PFSK-1 (cell line): ENCODE measurements around the gene GPC3.

Experiments
- FOXP2 ChIP-seq: optimal IDR thresholded peaks from 2 replicates; pipeline ENCODE3; 2011; ENCODE audit warnings: borderline replicate concordance, control low read depth, inconsistent platforms; ENCODE audit not compliant: insufficient read depth; ENCODE audit errors: extremely low read length, extremely low read depth
- POLR2AphosphoS5 ChIP-seq: IDR thresholded peaks from 2 replicates; pipeline ENCODE4 v1.6.1; 2012; ENCODE audit warnings: low read depth, mild to moderate bottlenecking, control low read depth, low read length, moderate library complexity
- REST ChIP-seq, 2 experiments: IDR thresholded peaks; 2 replicates each; pipeline versions ENCODE4 v1.6.1 to v1.8.0; 2011 to 2012; ENCODE audit warnings: low read depth in 2 of 2, low read length in 2 of 2, control low read depth in 1 of 2, inconsistent platforms in 1 of 2, mild to moderate bottlenecking in 1 of 2, moderate library complexity in 1 of 2; ENCODE audit not compliant: insufficient read depth in 1 of 2
- SIN3A ChIP-seq: IDR thresholded peaks from 2 replicates; pipeline ENCODE4 v1.6.1; 2012; ENCODE audit warnings: mild to moderate bottlenecking, low read length, moderate library complexity, borderline replicate concordance; ENCODE audit not compliant: insufficient read depth
- TAF1 ChIP-seq: IDR thresholded peaks from 2 replicates; pipeline ENCODE4 v1.6.1; 2012; ENCODE audit warnings: low read length, control low read depth, borderline replicate concordance; ENCODE audit not compliant: insufficient read depth

GPC3 gene

GRCh38 chrX:133959972-133960371 is 25.4 kb downstream of the GPC3 start:
- TF ChIP-seq TAF1 (no peak), POLR2AphosphoS5 (no peak), FOXP2 (no peak), SIN3A (no peak)

- TF ChIP-seq TAF1 (no peak), REST (IDR thresholded peaks at IDR 0.05; ENCODE audit: insufficient read depth in 1 of 2, low read depth in 2 of 2, low read length in 2 of 2) (no peak), SIN3A (no peak), POLR2AphosphoS5 (no peak), FOXP2 (no peak)
Observed at GRCh38 chrX:133958997-133959688, 26.3 kb downstream of the GPC3 start.

GRCh38 chrX:133956570-133957340 is 28.6 kb downstream of the GPC3 start:
- TF ChIP-seq SIN3A (no peak), POLR2AphosphoS5 (no peak), TAF1 (no peak), REST (IDR thresholded peaks at IDR 0.05; ENCODE audit: insufficient read depth in 1 of 2, low read depth in 2 of 2, low read length in 2 of 2) (no peak), FOXP2 (no peak)

GRCh38 chrX:133953785-133954355 is 31.5 kb downstream of the GPC3 start:
- TF ChIP-seq POLR2AphosphoS5, result no peak
- TF ChIP-seq FOXP2, result no peak
- no peak for TF ChIP-seq REST (IDR thresholded peaks at IDR 0.05; ENCODE audit: insufficient read depth in 1 of 2, low read depth in 2 of 2, low read length in 2 of 2)
- TF ChIP-seq TAF1, result no peak
- no peak for TF ChIP-seq SIN3A

- TF ChIP-seq REST (IDR thresholded peaks at IDR 0.05; ENCODE audit: insufficient read depth in 1 of 2, low read depth in 2 of 2, low read length in 2 of 2) (no peak), FOXP2 (no peak), TAF1 (no peak), SIN3A (no peak), POLR2AphosphoS5 (no peak)
Observed at GRCh38 chrX:133953078-133953477, 32.3 kb downstream of the GPC3 start.
